IMR-90 (cell line): ENCODE results near the gene C19orf85. TPM values are rescaled to one million over a fixed set of nuclear protein-coding genes. Genes with fewer than 3 reads are reported as not detected.
"Not testable (repeated sequence)": the region's sequence is repeated elsewhere in the genome, so short reads cannot be mapped to it uniquely, and the experiment has no call there.

Experiments used
- ATAC-seq: fragments of 200-7000 bp; cut with Tn5 transposase; 2 replicates; pipeline ENCODE4 v1.9.1; 2020; ENCODE audit warnings: low read depth, mild to moderate bottlenecking, moderate library complexity
- BruUV-seq: library from RNA; stranded (reverse); fragments of 400-500 nt; replicated peaks from 2 replicates; lab custom pipeline; 2021; lab: Mats Ljungman, UMichigan
- CTCF ChIA-PET: fragments of 300-600 bp; formaldehyde crosslinking; extraction: SDS; loops from one replicate; lab custom pipeline; 2021; ENCODE audit warnings: antibody characterized with exemption; lab: Yijun Ruan, JAX
- POLR2A ChIA-PET: fragments of 300-600 bp; sonication (Branson Sonifier 250); formaldehyde crosslinking; loops from one replicate; lab custom pipeline; 2022; ENCODE audit warnings: antibody characterized with exemption; ENCODE audit not compliant: unreplicated experiment; lab: Charles Lee
- DNase-seq: peaks from one replicate; pipeline ENCODE4 v3.0.0; 2013
- H2AFZ ChIP-seq: replicated peaks from 2 replicates; pipeline ENCODE3; 2013; ENCODE audit warnings: low read length, mild to moderate bottlenecking; ENCODE audit not compliant: poor library complexity
- H2AK5ac ChIP-seq: 2 replicates; pipeline ENCODE4 v1.6.1; 2013; ENCODE audit warnings: low read depth, low read length, inconsistent platforms
- H2AK9ac ChIP-seq: replicated peaks from 2 replicates; pipeline ENCODE3; 2013; ENCODE audit warnings: mild to moderate bottlenecking, low read depth, low read length, moderate library complexity; ENCODE audit not compliant: poor library complexity
- H2BK120ac ChIP-seq: 2 replicates; pipeline ENCODE4 v1.6.1; 2013; ENCODE audit warnings: low read depth, low read length, inconsistent platforms
- H2BK15ac ChIP-seq: 3 replicates; pipeline ENCODE4 v1.6.1; 2013; ENCODE audit warnings: low read depth, low read length, inconsistent platforms
- H2BK20ac ChIP-seq: 2 replicates; pipeline ENCODE4 v1.6.1; 2013; ENCODE audit warnings: low read depth, mild to moderate bottlenecking, inconsistent platforms, low read length, moderate library complexity
- H2BK5ac ChIP-seq: 2 replicates; pipeline ENCODE4 v1.6.1; 2013; ENCODE audit warnings: mild to moderate bottlenecking, low read depth, low read length, inconsistent platforms; ENCODE audit not compliant: poor library complexity, severe bottlenecking
- H3K14ac ChIP-seq: replicated peaks from 2 replicates; pipeline ENCODE4 v1.6.1; 2013; ENCODE audit warnings: low read depth, low read length, inconsistent platforms
- H3K18ac ChIP-seq: 2 replicates; pipeline ENCODE4 v1.6.1; 2013; ENCODE audit warnings: low read depth, low read length, control low read depth
- H3K23ac ChIP-seq: 2 replicates; pipeline ENCODE4 v1.6.1; 2013; ENCODE audit warnings: low read depth, low read length, inconsistent platforms
- H3K27ac ChIP-seq: 2 replicates; pipeline ENCODE4 v1.5.1; 2013; ENCODE audit warnings: mild to moderate bottlenecking, control low read depth, low read length; ENCODE audit not compliant: insufficient read depth
- H3K27me3 ChIP-seq: 2 replicates; pipeline ENCODE4 v1.6.1; 2013; ENCODE audit warnings: low read length; ENCODE audit not compliant: control insufficient read depth, insufficient read depth
- H3K36me3 ChIP-seq: 2 replicates; pipeline ENCODE4 v1.6.1; 2013; ENCODE audit warnings: low read length, mixed read lengths; ENCODE audit not compliant: control insufficient read depth, insufficient read depth
- H3K4ac ChIP-seq: 2 replicates; pipeline ENCODE4 v1.6.1; 2013; ENCODE audit warnings: low read depth, low read length, inconsistent platforms
- H3K4me1 ChIP-seq: 2 replicates; pipeline ENCODE4 v1.6.1; 2013; ENCODE audit warnings: low read length, mixed read lengths; ENCODE audit not compliant: control insufficient read depth, insufficient read depth
- H3K4me2 ChIP-seq: 2 replicates; pipeline ENCODE4 v1.6.1; 2013; ENCODE audit warnings: low read depth, mild to moderate bottlenecking, control low read depth, low read length, moderate library complexity
- H3K4me3 ChIP-seq: 2 replicates; pipeline ENCODE4 v1.5.1; 2013; ENCODE audit warnings: low read depth, mild to moderate bottlenecking, control low read depth, low read length, moderate library complexity; ENCODE audit not compliant: insufficient read depth
- H3K56ac ChIP-seq: 2 replicates; pipeline ENCODE4 v1.6.1; 2013; ENCODE audit warnings: low read length, inconsistent platforms; ENCODE audit not compliant: insufficient read depth; ENCODE audit errors: extremely low read depth
- H3K79me1 ChIP-seq, 2 experiments: 2 replicates each; pipeline ENCODE4 v1.6.1; 2013; ENCODE audit warnings: low read length in 2 of 2, inconsistent platforms in 1 of 2, low read depth in 1 of 2
- H3K9ac ChIP-seq: 2 replicates; pipeline ENCODE4 v1.6.1; 2013; ENCODE audit warnings: low read depth, low read length, control low read depth
- H3K9me1 ChIP-seq: 2 replicates; pipeline ENCODE4 v1.6.1; 2013; ENCODE audit warnings: low read length, inconsistent platforms; ENCODE audit not compliant: insufficient read depth
- H3K9me3 ChIP-seq: 2 replicates; pipeline ENCODE4 v1.6.1; 2013; ENCODE audit warnings: low read length; ENCODE audit not compliant: control insufficient read depth, insufficient read depth
- H4K20me1 ChIP-seq: 2 replicates; pipeline ENCODE4 v1.6.1; 2013; ENCODE audit warnings: low read length, inconsistent platforms; ENCODE audit not compliant: insufficient read depth
- H4K5ac ChIP-seq: 2 replicates; pipeline ENCODE4 v1.6.1; 2013; ENCODE audit warnings: mild to moderate bottlenecking, low read depth, low read length, control low read depth
- H4K8ac ChIP-seq, 2 experiments: 2 replicates each; pipeline ENCODE4 v1.6.1; 2013; ENCODE audit warnings: low read depth in 2 of 2, low read length in 2 of 2, control low read depth in 1 of 2, inconsistent platforms in 1 of 2
- H4K91ac ChIP-seq: 2 replicates; pipeline ENCODE4 v1.6.1; 2013; ENCODE audit warnings: low read depth, low read length, inconsistent platforms; ENCODE audit not compliant: insufficient read depth
- FOS ChIP-seq: fragments of 150-350 bp; IDR thresholded peaks from 2 replicates; pipeline ENCODE4 v1.6.1; 2016; ENCODE audit warnings: low read depth, low read length
- MAFK ChIP-seq: IDR thresholded peaks from 2 replicates; pipeline ENCODE4 v1.6.1; 2012; ENCODE audit warnings: low read depth, low read length, improper control_type of control experiment
- MAZ ChIP-seq: IDR thresholded peaks from 2 replicates; pipeline ENCODE4 v1.6.1; 2012; ENCODE audit warnings: low read depth, mild to moderate bottlenecking, low read length, improper control_type of control experiment, moderate library complexity, borderline replicate concordance
- NFE2L2 ChIP-seq: fragments of 150-350 bp; IDR thresholded peaks from 2 replicates; pipeline ENCODE4 v1.6.1; 2016; ENCODE audit warnings: low read depth, mild to moderate bottlenecking, low read length
- RFX5 ChIP-seq: IDR thresholded peaks from 2 replicates; pipeline ENCODE4 v1.8.0; 2012; ENCODE audit warnings: low read depth, mild to moderate bottlenecking, low read length, moderate library complexity
- SMC3 ChIP-seq: fragments of 150-350 bp; IDR thresholded peaks from 2 replicates; pipeline ENCODE4 v1.6.1; 2016; ENCODE audit warnings: low read depth, mild to moderate bottlenecking, antibody characterized with exemption, low read length, moderate library complexity
- WGBS, 2 experiments: methylation state at CpG; one replicate each; pipeline versions ENCODE4 v1.1.5 to v1.1.7; 2013; ENCODE audit warnings: missing lambda C conversion rate in 2 of 2; ENCODE audit not compliant: insufficient read length in 1 of 2; ENCODE audit errors: extremely low coverage in 2 of 2; 5-methylcytosine and 5-hydroxymethylcytosine counted together
- dilution Hi-C: fragments of 300-500 bp; cut with HindIII; formaldehyde crosslinking; loops from one replicate; pipeline ENCODE4 v1.14.3; 2018; ENCODE audit warnings: low sequenced_read_pairs; ENCODE audit not compliant: unreplicated experiment
- in situ Hi-C: fragments of 300-500 bp; cut with MboI; formaldehyde crosslinking; loops from 3 replicates; pipeline ENCODE4 v1.14.3; 2019; ENCODE audit warnings: low sequenced_read_pairs, inconsistent platforms, mixed read lengths
- intact Hi-C: fragments of 100-400 bp; cut with micrococcal nuclease; formaldehyde crosslinking; loops from 2 replicates; pipeline ENCODE4 v1.10.0; 2022
- polyA plus RNA-seq, 3 experiments: library from polyadenylated mRNA; depleted of rRNA; stranded (reverse); fragments of >200 nt; gene quantifications; 2 replicates each; pipeline ENCODE4 v1.2.3, GENCODE V29; 2012; ENCODE audit warnings: low replicate concordance in 1 of 3
- total RNA-seq: library from RNA; depleted of rRNA; stranded (reverse); fragments of >200 nt; gene quantifications from 2 replicates; pipeline ENCODE4 v1.2.3, GENCODE V29; 2012
- TF ChIP-seq, protein P1 (sequence below): fragments of 150-350 bp; IDR thresholded peaks from 2 replicates; pipeline ENCODE4 v1.6.1; 2017; ENCODE audit warnings: mild to moderate bottlenecking, antibody characterized with exemption, low read length, low read depth

C19orf85 gene
- total and polyA plus RNA-seq, 2 of the 4 experiments (the other 2 are of a cell fraction), result not detected

DNA sequence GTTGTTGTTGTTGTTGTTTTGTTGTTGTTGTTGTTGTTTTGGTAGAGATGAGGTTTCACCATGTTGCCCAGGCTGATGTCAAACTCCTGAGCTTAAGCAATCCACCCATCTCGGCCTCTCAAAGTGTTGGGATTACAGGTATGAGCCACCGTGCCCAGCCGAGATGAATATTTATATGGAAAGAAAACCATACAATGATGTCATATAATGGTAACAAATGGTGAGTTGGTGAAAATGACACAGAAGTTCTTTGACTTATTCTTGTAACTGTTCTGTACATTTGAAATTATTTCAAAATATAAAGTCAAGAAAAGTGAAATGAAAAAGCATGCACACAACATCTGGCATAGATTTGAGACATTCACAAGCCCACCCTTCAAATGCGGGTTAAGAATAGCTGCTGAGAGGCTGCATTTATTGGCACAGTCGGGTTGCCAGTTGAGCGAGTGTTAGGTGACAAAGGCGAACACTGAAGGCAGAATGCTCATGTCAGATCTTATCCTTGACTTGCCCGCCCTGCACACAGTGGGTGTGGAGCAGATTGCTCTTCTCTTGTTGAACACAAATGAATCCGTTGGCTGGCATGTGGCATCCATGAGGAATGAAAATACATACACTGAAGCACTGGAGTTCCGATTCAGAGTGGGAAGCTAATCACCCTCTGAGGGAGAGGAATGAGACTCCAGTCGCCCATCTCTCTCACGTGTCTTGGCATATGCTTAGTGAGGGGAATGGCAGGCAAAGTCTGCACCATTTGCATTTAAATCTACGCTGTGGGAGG is 41.1 kb downstream of the C19orf85 start:
- dilution Hi-C loops (no loop called here), in situ Hi-C loops (no loop called here), intact Hi-C loops (no loop called here)

DNA sequence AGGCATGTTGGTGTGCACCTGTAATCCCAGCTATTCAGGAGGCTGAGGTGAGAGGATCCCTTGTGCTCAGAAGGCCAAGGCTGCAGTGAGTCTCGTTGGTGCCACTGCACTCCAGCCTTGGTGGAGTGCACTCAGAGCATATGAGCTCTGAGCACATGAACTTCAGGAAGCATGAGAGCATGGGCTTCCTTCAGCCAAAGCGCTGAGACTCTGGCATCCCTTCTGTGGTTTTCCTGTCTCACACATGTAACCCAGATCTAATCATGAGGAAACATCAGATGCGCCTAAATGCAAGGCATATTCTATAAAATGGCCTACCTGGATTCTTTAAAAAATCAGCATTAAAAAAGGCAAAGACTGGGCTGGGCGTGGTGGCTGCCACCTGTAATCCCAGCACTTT is 43.3 kb downstream of the C19orf85 start:
- 33% methylated on average over 1 of the region's 4 CpGs; no CpG with 5 or more reads in 1 of the 2 experiments for WGBS, 2 experiments
- H3K4me1 ChIP-seq, CTCF ChIA-PET, H2BK20ac ChIP-seq, H3K4ac ChIP-seq, H2BK5ac ChIP-seq, H4K5ac ChIP-seq, H3K79me1 ChIP-seq, H3K4me3 ChIP-seq, H2AFZ ChIP-seq, in situ Hi-C loops, DNase-seq, POLR2A ChIA-PET, H3K23ac ChIP-seq, dilution Hi-C loops, H3K14ac ChIP-seq, H3K9me1 ChIP-seq, H4K8ac ChIP-seq, intact Hi-C loops, H3K56ac ChIP-seq, H4K20me1 ChIP-seq, H3K9ac ChIP-seq, H3K9me3 ChIP-seq, H2BK120ac ChIP-seq, H3K4me2 ChIP-seq, H2AK9ac ChIP-seq, H4K91ac ChIP-seq, H3K27ac ChIP-seq, H3K18ac ChIP-seq, H2BK15ac ChIP-seq, H3K36me3 ChIP-seq, ATAC-seq, H2AK5ac ChIP-seq, BruUV-seq: not testable (repeated sequence)
- H3K27me3 ChIP-seq, result peaks cover 15% of the 10 kb centered on the region

More for the DNA sequence above, 41.1 kb downstream of the C19orf85 start:
- Histone ChIP-seq H2BK15ac (no peak overlapping the region), H2AK5ac (no peak overlapping the region), H3K27ac (no peak overlapping the region), H3K56ac (no peak overlapping the region), H3K36me3 (no peaks in the 10 kb centered on the region), H3K9me1 (0 out of 2 replicates have a peak, but pooled peaks cover 4% of the 10 kb centered on the region), H3K4me3 (no peak overlapping the region), H3K4me1 (no peaks in the 10 kb centered on the region), H3K79me1 (no peaks in the 10 kb centered on the region), H4K8ac (no peak overlapping the region), H3K9ac (no peak overlapping the region), H2AFZ (no peak overlapping the region), H3K4ac (no peak overlapping the region), H4K91ac (no peak overlapping the region), H3K23ac (no peak overlapping the region), H2BK5ac (no peak overlapping the region), H4K5ac (no peak overlapping the region), H3K4me2 (no peak overlapping the region), H2BK20ac (no peak overlapping the region), H3K27me3 (peaks cover 17% of the 10 kb centered on the region), H2AK9ac (no peak overlapping the region), H2BK120ac (no peak overlapping the region), H4K20me1 (no peaks in the 10 kb centered on the region; the same call in 1 of the 2 replicates), H3K9me3 (no peaks in the 10 kb centered on the region), H3K18ac (no peak overlapping the region), H3K14ac (no peak overlapping the region)
- ATAC-seq, result no peak
- ChIA-PET POLR2A (no interaction called here), CTCF (no interaction called here)
- TF ChIP-seq MAZ, result no peak
- no peak for TF ChIP-seq SMC3
- no peak for TF ChIP-seq RFX5
- TF ChIP-seq NFE2L2, result no peak
- TF ChIP-seq FOS, result no peak
- TF ChIP-seq, protein P1, sequence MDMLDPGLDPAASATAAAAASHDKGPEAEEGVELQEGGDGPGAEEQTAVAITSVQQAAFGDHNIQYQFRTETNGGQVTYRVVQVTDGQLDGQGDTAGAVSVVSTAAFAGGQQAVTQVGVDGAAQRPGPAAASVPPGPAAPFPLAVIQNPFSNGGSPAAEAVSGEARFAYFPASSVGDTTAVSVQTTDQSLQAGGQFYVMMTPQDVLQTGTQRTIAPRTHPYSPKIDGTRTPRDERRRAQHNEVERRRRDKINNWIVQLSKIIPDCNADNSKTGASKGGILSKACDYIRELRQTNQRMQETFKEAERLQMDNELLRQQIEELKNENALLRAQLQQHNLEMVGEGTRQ, result no peak
- TF ChIP-seq MAFK, result no peak
- WGBS, 2 experiments, result 63% methylated on average over 5 of the region's 13 CpGs; no CpG with 5 or more reads in 1 of the 2 experiments
- BruUV-seq, result no TSS peak
- DNase-seq, result no peak
